Measurements from ENCODE around the gene PLEKHB2.

PLEKHB2 gene, protein sequence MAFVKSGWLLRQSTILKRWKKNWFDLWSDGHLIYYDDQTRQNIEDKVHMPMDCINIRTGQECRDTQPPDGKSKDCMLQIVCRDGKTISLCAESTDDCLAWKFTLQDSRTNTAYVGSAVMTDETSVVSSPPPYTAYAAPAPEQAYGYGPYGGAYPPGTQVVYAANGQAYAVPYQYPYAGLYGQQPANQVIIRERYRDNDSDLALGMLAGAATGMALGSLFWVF

DNA sequence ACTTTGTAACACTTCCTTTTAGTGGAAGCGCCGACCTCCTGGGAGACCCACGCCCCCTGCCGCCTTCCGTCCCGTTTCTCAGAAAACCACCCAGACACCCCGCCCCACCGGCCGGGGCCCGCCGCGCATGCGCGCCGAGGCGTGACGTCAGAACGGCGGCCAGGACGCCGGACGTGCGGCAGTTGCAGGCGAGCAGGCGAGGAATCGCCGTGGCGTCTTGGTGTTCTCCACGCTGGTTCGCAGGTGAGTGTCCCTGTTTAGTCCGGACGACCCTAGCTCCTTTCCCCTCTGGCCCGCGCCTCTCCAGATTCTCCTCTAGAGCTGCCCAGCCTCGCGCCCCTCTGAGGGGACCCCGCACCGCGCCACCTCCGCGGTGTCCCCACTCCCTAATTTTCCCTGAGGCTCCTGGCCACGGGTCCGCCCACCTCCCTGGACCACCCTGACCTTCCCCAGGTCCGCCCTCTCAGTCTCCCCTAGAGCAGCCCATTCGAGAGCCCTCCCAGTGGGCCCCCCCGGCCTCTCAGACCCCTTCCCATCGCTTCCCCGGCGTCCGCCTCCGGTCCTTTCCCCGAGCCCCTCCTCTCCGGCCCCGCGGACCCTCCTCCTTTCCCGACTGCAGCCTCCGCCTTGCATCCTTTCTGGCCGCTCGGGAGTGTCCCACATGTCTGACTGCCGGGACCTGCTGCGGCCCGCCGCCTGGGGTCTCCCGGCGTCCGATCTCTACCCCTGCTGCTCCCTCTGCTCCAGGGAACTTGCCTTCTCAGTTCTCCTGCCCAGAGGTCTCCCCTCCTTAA lies at the start of gene PLEKHB2:
Gene PLEKHB2, plus strand, starts transcription at position 181 of the 794 bp plus-strand sequence. CDS start 15,606 bp downstream, outside the sequence.
- peak; percentile 97 for DNase-seq (ENCODE audit: low spot score)
- TF ChIP-seq, protein P1, sequence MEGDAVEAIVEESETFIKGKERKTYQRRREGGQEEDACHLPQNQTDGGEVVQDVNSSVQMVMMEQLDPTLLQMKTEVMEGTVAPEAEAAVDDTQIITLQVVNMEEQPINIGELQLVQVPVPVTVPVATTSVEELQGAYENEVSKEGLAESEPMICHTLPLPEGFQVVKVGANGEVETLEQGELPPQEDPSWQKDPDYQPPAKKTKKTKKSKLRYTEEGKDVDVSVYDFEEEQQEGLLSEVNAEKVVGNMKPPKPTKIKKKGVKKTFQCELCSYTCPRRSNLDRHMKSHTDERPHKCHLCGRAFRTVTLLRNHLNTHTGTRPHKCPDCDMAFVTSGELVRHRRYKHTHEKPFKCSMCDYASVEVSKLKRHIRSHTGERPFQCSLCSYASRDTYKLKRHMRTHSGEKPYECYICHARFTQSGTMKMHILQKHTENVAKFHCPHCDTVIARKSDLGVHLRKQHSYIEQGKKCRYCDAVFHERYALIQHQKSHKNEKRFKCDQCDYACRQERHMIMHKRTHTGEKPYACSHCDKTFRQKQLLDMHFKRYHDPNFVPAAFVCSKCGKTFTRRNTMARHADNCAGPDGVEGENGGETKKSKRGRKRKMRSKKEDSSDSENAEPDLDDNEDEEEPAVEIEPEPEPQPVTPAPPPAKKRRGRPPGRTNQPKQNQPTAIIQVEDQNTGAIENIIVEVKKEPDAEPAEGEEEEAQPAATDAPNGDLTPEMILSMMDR (IDR thresholded peaks at IDR 0.05; ENCODE audit: borderline replicate concordance, control extremely low read depth, extremely low read depth, insufficient read depth, missing control alignments): no peak
- in situ Hi-C loops (cut with MboI; ENCODE audit: low sequenced_read_pairs, unreplicated experiment): no loop called here

DNA sequence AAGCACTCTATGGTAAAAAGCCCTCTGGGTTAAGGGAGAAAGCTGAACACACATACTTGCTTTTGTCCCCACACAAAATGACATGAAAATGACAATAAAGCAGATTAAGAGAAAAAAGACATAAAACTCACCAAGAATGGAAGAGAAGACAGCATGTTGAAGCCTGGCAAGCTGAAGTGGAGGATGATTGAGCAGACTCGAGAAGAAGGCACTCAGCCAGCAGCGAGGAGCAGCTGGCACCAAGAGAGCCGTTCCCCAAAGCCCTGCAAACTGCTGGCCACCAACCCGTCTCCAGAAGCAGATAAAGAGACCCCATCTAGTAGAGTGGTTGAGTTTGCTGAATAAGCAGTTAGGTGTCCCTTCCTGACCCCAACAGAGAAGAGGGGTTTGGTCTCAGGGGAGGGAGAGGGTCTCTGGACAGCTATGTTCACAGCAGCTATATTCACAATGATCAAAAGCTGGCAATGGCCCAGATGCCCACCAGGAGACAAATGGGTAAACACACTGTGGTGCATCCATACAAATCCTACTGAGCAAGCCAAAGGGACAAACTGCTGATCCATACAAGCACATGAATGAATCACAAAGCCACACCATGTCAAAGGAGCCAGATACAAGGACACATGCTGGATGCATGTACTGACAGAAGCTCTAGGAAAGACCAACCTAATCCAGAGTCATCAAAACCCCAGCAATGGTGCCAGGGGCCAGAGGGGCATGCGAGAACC lies 48.8 kb upstream of the PLEKHB2 start:
- TF ChIP-seq, protein P1 (IDR thresholded peaks at IDR 0.05; ENCODE audit: borderline replicate concordance, control extremely low read depth, extremely low read depth, insufficient read depth, missing control alignments): no peak
- no peak for DNase-seq (ENCODE audit: low spot score)
- in situ Hi-C loops (cut with MboI; ENCODE audit: low sequenced_read_pairs, unreplicated experiment): no loop called here

DNA sequence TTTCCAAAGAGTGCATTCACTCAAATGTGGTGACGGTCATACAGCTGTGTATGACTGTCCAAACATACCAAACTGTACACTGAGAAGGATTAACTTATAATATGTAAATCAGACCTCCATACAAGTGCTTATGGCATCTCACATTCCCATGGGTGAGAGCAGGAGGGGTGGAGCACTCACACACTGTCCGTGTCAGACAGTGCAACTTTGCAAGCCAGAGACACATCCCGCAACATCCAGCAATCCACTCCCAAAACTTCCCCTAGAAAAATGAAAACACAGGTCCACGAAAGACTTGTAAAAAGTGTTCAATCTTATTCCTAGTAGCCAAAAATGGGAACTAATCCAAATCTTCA lies 48.2 kb upstream of the PLEKHB2 start:
- in situ Hi-C loops (cut with MboI; ENCODE audit: low sequenced_read_pairs, unreplicated experiment): no loop called here
- TF ChIP-seq, protein P1 (IDR thresholded peaks at IDR 0.05; ENCODE audit: borderline replicate concordance, control extremely low read depth, extremely low read depth, insufficient read depth, missing control alignments): no peak
- no peak for DNase-seq (ENCODE audit: low spot score)

DNA sequence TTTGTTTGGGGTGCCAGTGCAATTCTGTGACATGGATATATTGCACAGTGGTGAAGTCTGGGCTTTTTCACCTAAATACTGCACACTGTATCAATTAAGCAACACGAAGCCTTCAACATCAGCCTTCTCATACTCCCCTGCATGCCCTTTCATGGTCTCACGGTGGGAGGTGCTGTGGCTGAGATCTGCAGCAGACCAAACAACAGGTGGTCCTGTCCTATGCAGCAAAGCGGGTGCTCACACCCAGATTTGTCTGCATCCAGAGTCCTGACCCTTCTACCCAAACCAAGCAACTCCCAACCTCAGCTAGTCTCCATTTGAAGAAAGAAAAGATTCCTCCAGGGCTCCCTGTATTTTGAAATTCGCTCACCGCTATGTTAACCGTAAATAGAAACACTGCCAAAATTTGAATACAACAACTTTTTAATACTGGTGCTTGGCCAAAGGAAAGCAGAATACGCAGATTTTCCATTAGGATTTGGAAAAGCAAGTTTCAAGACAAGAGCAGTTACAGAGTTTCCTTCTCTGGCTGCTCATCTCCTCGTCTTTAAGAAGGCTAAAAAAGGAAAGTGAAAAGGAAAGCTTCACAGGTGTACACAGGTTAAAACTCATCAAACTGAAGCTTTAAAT lies 46.8 kb upstream of the PLEKHB2 start:
- TF ChIP-seq, protein P1 (IDR thresholded peaks at IDR 0.05; ENCODE audit: borderline replicate concordance, control extremely low read depth, extremely low read depth, insufficient read depth, missing control alignments): no peak
- in situ Hi-C loops (cut with MboI; ENCODE audit: low sequenced_read_pairs, unreplicated experiment): no loop called here
- no peak for DNase-seq (ENCODE audit: low spot score)

DNA sequence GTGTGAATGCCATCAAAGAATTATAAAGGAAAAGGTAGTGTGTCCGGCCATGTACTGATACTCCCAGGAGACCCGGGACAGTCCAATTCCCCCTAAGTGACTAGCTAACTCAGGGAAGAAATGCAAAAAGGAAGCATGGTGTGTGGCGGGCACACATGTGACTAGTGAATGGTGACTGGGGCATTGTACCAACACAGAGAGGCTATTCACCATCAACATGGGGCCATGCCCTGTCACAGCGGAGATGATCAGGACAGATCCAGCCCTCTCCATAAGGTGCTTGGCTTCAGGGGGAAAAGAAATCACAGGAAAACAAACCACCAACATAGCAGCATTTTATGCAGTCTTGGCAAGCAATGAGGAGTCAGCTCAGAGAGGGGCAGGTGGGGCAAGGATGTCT lies 46.2 kb upstream of the PLEKHB2 start:
- TF ChIP-seq, protein P1 (IDR thresholded peaks at IDR 0.05; ENCODE audit: borderline replicate concordance, control extremely low read depth, extremely low read depth, insufficient read depth, missing control alignments): no peak
- in situ Hi-C loops (cut with MboI; ENCODE audit: low sequenced_read_pairs, unreplicated experiment): no loop called here
- DNase-seq (ENCODE audit: low spot score): no peak

Data from GM13976 (cell line).